ENCODE results near the gene CBX5.
"Not testable (repeated sequence)": the region's sequence is repeated elsewhere in the genome, so short reads cannot be mapped to it uniquely, and the experiment has no call there.

DNA sequence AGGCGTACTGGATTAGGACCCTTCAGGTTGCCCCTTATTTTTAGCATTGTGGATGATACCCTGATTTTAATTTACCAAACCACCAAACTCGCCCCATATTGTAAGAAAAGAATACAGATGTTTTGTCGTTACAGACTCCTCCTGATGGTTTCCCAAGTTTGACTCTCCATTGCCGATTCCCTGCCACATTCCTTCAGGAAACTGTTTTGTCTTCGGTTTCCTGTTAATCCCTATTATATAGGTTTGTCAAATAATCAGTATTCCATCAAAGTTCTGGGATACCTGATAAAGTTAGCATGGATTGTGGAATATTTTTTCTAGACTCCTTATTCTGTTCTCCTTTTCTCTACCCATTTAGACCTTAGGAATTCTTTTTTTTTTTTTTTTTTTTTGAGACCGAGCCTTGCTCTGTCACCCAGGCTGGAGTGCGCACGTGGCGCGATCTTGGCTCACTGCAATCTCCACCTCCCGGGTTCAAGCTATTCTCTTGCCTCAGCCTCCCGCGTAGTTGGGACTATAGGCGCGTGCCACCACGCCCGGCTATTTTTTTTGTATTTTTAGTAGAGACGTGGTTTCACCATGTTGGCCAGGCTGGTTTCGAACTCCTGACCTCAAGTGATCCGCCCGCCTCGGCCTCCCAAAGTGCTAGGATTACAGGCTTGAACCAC is 45.7 kb upstream of the CBX5 start:
- TF ChIP-seq, protein P1, sequence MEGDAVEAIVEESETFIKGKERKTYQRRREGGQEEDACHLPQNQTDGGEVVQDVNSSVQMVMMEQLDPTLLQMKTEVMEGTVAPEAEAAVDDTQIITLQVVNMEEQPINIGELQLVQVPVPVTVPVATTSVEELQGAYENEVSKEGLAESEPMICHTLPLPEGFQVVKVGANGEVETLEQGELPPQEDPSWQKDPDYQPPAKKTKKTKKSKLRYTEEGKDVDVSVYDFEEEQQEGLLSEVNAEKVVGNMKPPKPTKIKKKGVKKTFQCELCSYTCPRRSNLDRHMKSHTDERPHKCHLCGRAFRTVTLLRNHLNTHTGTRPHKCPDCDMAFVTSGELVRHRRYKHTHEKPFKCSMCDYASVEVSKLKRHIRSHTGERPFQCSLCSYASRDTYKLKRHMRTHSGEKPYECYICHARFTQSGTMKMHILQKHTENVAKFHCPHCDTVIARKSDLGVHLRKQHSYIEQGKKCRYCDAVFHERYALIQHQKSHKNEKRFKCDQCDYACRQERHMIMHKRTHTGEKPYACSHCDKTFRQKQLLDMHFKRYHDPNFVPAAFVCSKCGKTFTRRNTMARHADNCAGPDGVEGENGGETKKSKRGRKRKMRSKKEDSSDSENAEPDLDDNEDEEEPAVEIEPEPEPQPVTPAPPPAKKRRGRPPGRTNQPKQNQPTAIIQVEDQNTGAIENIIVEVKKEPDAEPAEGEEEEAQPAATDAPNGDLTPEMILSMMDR (IDR thresholded peaks at IDR 0.05; ENCODE audit: low read depth, low read length), result not testable (repeated sequence)
- TF ChIP-seq EZH2phosphoT487 (IDR thresholded peaks at IDR 0.05; ENCODE audit: low read depth), result not testable (repeated sequence)
